ENCODE measurements around the gene NCOR2. TPM values are rescaled to one million over a fixed set of nuclear protein-coding genes. Genes with fewer than 3 reads are reported as not detected.

NCOR2 gene
- total RNA-seq, result 134 TPM
- long read RNA-seq, partial matches to known transcripts, result 25 of 41 reads
- long read RNA-seq, other reads (novel, unspliced or antisense), result 16 of 41 reads

- ATAC-seq (no peak), DNase-seq (ENCODE audit: missing footprints) (no peak)
- intact Hi-C loops (cut with DNase I), result loop anchor here (1.0 to 5.0 kb wide), 7 partner anchors 49 to 197 kb away; no protein-coding TSS in a partner anchor
Observed at GRCh38 chr12:124566997-124567672, at the start of gene NCOR2. NCOR2 (minus strand) TSS chr12:124567612; CDS start chr12:124495251, 72,361 bp downstream.

- DNase-seq (ENCODE audit: missing footprints) (no peak), ATAC-seq (no peak)
- intact Hi-C loops (cut with DNase I), result no loop called here
Observed at GRCh38 chr12:124616394-124617221, 49.2 kb upstream of the NCOR2 start.

- DNase-seq (ENCODE audit: missing footprints) (no peak), ATAC-seq (no peak)
- intact Hi-C loops (cut with DNase I), result no loop called here
Observed at GRCh38 chr12:124614512-124615292, 47.3 kb upstream of the NCOR2 start.

- intact Hi-C loops (cut with DNase I), result no loop called here
Observed at GRCh38 chr12:124613151-124613585, 45.8 kb upstream of the NCOR2 start.

GRCh38 chr12:124612410-124612680 lies 44.9 kb upstream of the NCOR2 start:
- intact Hi-C loops (cut with DNase I), result no loop called here
- ATAC-seq (no peak), DNase-seq (ENCODE audit: missing footprints) (no peak)

More at GRCh38 chr12:124613151-124613585, 45.8 kb upstream of the NCOR2 start:
- DNase-seq (ENCODE audit: missing footprints) (no peak), ATAC-seq (no peak)

GRCh38 chr12:124611559-124612409 lies 44.4 kb upstream of the NCOR2 start:
- ATAC-seq (no peak), DNase-seq (ENCODE audit: missing footprints) (no peak)
- intact Hi-C loops (cut with DNase I), result no loop called here

GRCh38 chr12:124610629-124611558 lies 43.5 kb upstream of the NCOR2 start:
- intact Hi-C loops (cut with DNase I), result no loop called here
- no peak for ATAC-seq
- peak; percentile 64 for DNase-seq (ENCODE audit: missing footprints)

- no peak for DNase-seq (ENCODE audit: missing footprints)
- intact Hi-C loops (cut with DNase I), result no loop called here
- no peak for ATAC-seq
Observed at GRCh38 chr12:124610021-124610612, 42.7 kb upstream of the NCOR2 start.

GRCh38 chr12:124609041-124609989 lies 41.9 kb upstream of the NCOR2 start:
- DNase-seq (ENCODE audit: missing footprints) (peak; percentile 87), ATAC-seq (peak; percentile 27)
- intact Hi-C loops (cut with DNase I), result no loop called here

GRCh38 chr12:124608450-124608870 lies 41.0 kb upstream of the NCOR2 start:
- intact Hi-C loops (cut with DNase I), result no loop called here
- DNase-seq (ENCODE audit: missing footprints) (peak; percentile 63), ATAC-seq (no peak)

GRCh38 chr12:124607681-124608425 lies 40.4 kb upstream of the NCOR2 start:
- ATAC-seq (no peak), DNase-seq (ENCODE audit: missing footprints) (no peak)
- intact Hi-C loops (cut with DNase I), result no loop called here

GRCh38 chr12:124605883-124606774 lies 38.7 kb upstream of the NCOR2 start:
- intact Hi-C loops (cut with DNase I), result no loop called here
- DNase-seq (ENCODE audit: missing footprints) (peak; percentile 23), ATAC-seq (no peak)

- intact Hi-C loops (cut with DNase I), result no loop called here
- DNase-seq (ENCODE audit: missing footprints), result no peak
- ATAC-seq, result no peak
Observed at GRCh38 chr12:124605150-124605882, 37.9 kb upstream of the NCOR2 start.

GRCh38 chr12:124604264-124604680 lies 36.9 kb upstream of the NCOR2 start:
- intact Hi-C loops (cut with DNase I), result no loop called here
- ATAC-seq (no peak), DNase-seq (ENCODE audit: missing footprints) (peak; percentile 40)
